A172 (cell line): Measurements from ENCODE around the gene IGHMBP2. TPM values are rescaled to one million over a fixed set of nuclear protein-coding genes. Genes with fewer than 3 reads are reported as not detected.
A peak's percentile ranks its signal among the peaks of the same experiment; 100 is the strongest.
"Not testable (repeated sequence)": the region's sequence is repeated elsewhere in the genome, so short reads cannot be mapped to it uniquely, and the experiment has no call there.

Experiments
- DNase-seq: peaks from one replicate; pipeline ENCODE4 v3.0.0-alpha.2; 2015; ENCODE audit warnings: low spot score
- total RNA-seq: library from RNA; depleted of rRNA; stranded (reverse); fragments of >200 nt; shearing (Covaris generic); gene quantifications from 2 replicates; pipeline ENCODE4 v1.2.3, GENCODE V29; 2014

IGHMBP2 gene
- total RNA-seq, 1 experiment from 2014 or later = 5.7 TPM

DNA sequence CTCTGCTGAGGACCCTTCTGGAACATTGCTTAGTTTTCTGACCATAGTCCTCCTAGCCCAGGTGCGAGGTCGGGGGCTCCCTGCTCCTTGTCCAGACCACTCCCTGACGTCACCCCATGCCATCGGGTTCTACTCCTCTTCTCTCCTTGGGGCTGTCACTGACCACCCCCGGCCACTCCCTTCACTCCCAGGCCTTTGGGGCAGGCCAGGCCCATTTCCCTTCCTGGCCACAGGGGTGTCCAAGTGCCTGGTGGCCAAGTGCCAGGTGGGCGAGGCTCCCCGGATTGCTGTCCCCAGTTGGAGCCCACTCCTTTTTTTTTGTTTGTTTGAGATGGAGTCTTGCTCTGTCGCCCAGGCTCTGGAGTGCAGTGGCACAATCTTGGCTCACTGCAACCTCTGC lies 57.6 kb downstream of the IGHMBP2 start:
- DNase-seq = no peak

DNA sequence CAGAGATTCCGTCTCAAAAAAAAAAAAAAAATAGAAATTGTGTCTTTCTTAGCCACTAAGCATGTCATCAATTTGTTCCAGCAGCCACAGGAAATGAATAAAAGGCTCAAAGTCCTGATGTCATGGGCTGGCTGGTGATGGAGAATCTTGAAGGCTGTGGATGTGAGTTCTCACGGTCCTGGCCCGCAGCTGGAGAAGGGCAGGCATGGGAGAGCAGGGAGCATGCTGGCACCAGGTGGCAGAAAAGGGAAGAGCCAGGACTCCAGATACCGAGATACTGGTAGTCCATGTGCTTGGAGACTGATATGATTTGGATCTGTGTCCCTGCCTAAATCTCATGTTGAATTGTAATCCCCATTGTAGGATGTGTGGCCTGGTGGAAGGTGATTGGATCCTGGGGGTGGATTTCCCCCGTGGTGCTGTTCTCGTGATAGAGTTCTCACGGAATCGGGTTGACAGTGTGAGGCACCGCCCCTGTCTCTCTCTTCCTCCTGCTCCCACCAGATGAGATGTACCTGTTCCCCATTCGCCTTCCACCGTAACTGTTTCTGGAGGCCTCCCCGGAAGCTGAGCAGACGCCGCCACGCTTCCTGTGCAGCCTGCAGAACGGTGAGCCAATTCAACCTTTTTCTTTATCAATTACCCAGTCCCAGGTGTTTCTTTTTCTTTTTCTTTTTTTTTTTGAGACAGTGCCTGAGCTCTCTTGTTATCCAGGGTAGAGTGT lies 59.0 kb downstream of the IGHMBP2 start:
- DNase-seq = no peak

DNA sequence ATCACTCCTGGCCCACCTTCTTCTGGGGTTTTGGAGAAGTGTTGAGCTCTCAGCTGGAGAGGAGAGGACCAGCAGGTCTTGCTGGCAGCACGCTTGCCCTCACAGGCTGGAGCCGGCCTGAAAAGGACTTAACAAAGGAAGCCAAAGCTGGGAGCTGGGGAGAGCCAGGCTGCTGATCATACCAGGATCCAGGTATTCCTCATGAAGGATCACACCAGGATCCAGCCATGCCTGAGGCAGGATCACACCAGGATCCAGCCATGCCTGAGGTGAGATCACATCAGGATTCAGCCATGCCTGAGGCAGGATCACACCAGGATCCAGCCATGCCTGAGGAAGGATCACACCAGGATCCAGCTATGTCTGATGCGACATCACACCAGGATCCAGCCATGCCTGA lies 60.1 kb downstream of the IGHMBP2 start:
- DNase-seq = no peak

DNA sequence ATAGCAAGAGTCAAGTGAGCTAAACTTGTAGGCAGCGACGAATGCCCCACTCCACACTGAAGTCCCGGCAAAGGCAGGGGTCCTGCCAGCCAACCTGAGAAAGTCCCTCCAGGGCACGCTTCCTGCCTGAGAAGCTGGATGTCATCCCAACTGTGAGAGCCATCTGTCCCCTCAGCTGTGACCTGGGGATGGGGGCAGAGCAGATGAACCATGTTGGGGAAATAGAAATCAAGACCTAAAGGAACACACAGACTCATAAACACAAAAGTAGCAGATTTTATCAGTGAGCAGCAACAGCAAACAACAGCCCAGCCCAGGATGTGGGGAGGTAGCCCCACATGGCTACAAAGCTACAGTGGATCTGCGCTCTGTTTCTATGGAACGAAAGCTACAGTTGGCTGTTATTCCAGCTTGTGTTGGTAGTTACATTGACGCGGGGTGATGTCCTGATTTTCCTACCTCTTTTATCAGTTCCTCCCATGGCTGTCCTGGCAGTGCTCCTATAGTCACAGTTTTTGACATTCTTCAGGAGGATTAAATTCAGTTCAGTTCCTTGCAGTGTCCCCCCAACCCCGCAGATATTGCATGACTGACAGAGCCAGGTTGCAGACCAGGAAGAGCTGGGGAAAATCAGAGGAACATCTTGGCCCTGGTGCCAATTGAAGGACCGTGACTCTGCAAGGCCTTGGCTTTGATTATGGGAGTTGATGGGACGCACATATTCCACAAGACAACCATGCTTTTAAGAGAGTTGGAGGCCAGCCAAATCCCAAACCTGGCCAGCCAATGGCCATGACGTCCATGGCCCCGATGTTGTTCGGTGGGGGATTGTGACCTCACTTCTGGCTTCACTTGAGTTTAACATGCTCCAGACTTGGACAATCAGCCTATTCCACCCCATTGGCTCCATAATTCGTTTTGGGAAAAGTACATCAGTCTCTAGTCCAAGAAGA lies 62.5 kb downstream of the IGHMBP2 start:
- no peak for DNase-seq

DNA sequence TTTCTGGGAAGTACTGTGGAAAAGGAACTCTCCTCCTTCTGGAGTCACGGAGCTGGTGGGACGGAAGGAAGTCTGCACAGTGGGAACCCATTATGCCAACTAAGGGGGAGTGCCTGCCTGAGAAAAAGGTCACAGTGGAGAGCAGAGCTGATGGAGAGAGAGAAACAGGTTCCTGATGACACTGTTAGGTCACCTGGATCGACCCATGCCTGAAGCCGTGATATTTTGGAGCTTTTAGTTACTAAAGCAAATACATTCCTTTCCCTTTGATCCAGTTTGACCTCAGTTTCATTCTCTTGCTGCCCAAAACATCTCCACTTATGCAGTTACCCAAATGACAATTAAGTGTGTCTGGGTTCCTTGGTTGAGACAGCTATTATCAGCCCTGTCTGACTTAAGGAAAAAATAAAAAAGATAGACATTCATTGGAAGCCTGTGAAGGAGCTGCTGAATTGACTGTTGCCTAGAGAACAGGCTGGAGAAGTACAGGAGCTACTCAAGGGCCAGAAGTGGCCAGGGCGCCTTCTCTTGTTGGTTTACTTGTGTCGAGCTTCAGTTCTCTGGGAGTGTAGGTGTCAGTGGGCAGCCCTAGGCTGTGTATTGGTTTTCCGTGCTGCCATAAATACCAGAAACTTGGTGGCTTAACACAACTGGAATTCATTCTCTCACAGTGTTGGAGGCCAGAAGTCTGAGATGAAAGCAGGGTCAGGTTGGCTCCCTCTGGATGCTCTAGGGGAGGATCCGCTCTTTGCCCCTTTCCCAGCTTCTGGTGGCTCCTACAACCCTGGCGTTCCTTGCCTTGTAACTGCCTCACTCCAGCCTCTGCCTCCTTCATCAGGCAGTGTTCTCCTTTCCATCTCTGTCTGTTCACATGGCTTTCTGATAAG lies 63.4 kb downstream of the IGHMBP2 start:
- DNase-seq = no peak

DNA sequence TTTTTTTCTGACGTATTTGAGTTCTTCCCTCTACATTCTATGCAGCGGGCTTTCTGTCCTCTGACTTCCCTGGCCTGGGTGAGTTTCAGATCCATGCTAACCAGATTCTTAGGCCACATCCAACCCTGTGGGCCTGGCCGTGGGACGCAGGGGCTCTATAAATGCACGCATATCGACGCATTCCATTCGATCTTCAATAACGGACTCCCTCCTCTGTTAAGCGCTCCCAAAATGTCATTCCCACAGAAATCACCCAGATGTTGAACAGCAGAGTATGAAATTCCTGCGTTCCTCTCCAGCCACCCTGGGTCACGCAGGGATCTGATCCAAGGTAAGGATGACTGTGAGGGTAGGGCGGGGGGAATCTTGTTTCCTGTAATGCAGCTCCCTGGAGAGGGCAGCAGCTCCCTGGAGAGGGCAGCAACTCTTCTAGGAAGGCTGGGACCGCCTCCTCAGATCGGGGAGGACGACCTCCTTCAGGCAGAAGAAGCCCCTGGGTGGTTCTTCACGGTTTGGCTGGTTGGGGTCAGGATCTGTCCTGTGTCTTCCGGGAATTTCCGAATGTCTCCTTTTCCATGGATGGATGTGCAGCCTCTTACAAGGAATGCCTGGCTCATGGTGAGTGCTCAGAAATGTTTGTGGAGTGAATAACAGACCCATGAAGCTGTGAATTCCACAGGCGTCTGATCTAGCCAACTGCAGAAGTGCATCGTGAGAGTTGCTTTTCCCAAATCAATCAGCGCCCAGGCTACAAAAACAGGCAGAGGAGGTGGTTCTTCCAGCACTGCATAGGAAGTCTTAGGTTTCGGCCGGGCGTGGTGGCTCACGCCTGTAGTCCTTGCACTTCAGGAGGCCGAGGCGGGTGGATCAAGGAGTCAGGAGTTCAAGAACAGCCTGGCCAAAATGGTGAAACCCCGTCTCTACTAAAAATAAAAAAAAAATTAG lies 64.9 kb downstream of the IGHMBP2 start:
- no peak for DNase-seq

DNA sequence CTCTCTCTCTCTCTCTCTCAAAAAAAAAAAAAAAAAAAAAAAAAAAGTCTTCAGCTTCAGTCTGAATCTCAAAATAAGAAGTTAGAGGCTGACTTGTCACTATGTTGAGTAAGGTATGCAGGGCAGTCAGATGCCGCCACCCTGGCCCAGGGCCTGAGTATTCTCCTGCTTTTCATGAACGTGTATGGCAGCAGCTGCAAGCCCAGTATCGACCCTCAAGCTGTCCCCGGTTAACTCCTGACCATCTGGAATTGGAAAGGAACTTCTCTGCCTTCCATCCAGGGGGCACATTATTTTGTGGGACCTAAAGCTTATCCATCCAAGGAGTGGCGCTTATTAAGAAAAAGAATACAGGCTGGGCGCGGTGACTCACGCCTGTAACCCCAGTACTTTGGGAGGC lies 65.7 kb downstream of the IGHMBP2 start:
- no peak for DNase-seq

DNA sequence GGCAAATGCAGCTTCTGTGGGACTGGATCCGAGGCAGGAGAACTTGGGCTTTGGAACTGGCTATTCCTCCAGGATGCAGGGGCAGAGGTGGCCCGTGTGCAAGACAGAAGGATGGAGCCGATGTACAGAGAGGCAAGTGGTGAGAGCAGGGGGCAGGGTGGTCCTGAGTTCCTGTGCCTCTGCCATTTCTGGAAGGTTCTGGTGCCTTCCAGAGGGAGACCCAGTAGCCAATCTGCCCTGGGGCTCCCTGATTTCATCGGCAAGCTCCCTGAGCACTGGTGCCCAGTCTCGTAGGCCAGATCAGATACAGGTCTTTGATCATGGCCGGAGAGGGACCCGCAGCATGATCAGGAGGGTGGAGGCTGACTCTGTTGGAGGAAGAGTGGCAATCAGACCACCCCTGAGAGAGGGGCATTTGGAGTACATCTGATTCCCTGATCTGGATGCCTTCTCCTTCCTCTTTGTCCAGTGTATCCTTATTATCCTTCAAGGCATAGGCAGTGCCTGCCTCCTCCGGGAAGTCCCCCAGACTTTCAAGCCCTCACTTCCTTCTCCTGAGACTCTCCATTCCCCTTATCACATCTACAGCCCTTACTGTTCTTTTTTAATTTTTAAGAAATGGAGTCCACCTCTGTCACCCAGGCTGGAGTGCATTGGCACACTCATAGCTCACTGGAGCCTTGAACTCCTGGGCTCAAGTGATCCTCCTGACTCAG lies 67.4 kb downstream of the IGHMBP2 start:
- DNase-seq = no peak

DNA sequence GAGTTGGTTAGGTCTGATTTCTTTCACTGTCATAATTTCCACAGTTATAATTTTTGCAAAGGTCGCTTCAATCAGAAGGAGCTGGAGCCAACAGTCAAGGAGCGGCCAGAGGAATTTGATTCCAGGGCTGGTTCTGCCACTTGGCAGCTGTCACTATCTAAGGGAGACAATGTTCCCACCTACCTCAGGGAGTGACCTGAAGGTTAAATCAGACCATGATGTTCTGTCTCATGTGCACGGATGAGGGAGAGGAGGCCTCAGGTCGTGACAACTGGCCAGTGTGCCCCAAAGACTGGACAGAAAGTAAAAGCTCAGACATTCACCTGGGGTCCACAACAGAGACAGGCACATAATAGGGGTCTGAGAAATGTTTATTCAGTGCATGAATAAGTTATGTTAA lies 69.5 kb downstream of the IGHMBP2 start:
- DNase-seq = no peak

DNA sequence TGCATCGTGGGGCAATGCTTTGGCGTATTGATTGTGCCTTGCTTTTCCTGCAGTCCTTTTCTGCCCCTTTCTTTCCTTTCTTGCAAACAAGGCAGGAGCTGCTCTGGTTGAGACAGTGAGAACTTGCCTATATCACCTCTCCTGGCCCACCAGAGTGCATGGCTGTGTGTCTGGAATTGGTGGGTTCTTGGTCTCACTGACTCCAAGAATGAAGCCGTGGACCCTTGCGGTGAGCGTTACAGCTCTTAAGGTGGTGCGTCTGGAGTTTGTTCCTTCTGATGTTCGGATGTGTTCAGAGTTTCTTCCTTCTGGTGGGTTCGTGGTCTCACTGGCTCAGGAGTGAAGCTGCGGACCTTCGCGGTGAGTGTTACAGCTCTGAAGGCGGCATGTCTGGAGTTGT lies 70.0 kb downstream of the IGHMBP2 start:
- DNase-seq = not testable (repeated sequence)

DNA sequence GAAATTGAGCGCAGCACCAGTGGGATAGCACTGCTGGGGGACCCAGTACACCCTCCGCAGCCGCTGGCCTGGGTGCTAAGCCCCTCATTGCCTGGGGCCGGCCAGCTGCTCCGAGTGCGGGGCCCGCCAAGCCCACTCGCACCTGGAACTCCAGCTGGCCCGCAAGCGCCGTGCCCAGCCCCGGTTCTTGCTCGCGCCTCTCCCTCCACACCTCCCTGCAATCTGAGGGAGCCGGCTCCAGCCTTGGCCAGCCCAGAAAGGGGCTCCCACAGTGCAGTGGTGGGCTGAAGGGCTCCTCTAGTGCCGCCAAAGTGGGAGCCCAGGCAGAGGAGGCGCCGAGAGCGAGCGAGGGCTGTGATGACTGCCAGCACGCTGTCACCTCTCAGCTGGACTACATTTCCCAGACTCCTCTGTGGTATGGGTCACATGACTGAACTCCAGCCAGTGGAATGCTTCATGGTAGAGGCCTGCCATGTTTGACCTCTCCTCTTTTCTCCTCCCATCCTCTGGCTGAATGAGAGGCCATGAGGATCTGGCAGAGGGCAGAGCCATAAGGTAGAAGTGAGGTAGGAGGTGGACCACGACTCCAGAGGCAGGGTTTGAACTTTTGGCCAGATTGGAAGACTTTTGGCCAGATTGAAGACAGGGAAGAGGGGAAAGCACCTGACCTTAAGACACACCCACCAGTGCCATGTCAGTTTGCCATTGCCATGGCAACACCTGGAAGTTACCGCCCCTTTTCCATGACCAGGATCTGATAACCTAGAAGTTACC lies 70.9 kb downstream of the IGHMBP2 start:
- DNase-seq = peak; percentile 42

DNA sequence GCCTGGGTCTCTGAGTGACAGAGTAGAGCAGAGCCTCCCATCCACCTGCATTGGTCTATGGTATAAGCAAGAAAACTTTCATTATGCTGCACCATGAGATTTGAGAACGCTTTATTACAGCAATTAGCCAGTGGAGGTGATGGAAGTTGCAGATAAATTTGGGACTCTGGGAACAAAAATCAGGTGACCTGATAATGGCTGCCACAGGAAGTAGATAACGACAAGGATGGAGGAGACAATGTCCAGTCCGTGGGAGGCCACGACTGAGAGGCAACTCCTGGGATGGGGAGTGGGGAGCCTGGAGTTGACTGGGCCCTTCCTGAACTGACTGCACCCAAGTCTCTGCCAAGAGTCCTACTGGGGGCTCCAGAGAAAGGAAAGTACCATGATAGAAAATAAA lies 72.4 kb downstream of the IGHMBP2 start:
- DNase-seq = no peak

DNA sequence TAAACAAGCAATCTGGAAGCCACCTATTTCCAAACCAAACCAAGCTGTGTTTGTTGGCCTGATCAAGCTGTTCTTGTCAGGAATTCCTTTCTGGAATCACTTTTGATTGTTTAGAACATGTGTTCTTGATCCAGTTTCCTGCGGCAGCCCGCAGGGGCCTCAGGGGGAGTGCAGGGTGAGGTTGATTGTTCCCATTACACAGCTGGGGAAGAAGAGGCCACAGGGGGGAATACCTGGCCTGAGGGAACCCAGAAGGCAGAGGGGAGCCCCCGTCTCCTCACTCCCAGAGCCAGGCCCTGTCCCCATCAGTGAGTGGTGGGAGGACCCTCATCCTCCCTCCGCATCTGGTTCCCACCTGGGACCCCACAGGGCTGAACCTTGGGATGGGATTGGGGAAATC lies 72.9 kb downstream of the IGHMBP2 start:
- DNase-seq = no peak

DNA sequence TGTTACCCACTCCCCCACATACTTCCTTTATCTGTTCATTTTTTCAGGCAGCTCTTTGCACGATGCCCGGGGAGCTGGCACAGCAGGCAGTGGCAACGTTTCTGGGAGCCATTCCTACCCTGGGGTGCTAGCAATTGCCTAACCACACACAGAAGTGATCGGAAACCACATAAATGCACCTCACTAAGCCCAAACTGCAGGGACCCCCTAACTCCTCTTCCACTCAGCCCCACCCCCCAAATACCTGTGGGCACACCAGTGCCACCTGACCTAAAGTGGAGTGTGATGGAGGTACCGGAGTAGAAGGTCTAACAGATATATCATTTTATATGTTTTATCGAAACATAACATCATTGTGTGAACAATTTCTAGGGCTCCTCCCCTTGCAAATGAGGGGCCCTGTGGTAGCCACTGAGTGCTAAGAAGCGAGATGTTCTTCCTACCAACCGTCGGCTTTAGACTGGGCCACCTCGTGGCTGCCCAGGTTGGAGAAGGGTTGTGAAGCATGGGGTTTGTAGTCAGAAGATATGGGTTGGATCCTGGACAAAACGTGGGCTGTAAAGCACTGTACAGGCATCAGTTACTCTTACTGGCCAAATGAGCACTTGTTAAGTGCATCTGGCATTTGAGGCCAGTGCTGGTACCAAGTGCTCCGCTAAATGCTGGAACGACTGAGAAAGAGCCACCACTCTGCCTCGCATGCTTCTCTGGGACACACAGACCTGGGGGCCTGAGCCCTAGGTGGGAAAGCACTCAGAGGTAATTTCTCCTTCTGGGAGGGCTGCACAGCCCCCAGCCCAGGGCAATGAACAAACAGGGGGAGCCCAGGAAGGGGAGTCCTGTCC lies 74.3 kb downstream of the IGHMBP2 start:
- DNase-seq = no peak

DNA sequence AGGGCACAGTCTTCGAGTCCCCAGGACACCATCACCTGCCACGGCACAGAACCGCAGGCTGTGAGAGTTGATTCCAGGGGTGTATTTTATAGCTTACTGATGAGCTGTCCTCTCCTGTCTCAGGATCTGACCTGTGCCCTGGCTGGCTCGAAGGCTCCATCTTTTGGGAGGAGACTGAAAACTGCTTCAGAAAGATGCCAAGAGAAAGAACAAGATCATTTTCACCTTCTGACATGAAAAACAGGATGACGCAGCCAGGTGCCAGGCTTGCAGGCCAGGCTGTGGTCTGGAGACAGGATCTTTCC lies 74.9 kb downstream of the IGHMBP2 start:
- no peak for DNase-seq

DNA sequence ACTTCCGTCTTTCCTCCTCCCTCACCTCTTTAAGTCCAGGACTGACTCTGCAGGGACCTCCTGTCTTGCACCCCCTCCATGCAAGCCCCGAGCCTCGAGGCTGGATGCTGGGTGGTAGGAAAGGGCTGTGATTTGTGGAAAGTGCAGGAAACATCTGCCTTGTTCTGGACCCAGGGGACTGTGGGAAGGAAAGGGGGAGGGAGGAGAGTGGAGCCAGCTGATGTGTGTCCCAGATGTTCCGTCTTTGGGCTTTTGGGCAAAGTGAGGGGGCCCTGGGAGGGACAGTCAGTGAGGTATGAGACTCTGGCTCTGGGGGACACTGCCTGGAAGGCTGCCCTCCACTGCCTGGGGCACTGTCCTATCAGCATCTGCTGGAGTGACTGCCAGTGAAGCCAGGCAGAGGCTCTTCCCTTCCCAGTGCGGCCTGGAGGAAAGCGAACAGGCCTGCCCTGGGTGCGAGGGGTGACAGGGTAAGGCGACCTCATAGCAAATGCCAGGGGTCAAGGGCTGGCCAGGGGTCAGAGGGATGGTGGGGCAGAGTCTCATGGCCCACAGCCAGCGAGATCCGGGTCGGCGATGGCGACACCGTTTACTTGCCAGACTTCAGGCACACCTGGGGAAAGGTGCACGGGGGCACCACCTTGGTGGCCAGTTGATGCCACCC lies 75.4 kb downstream of the IGHMBP2 start:
- DNase-seq = no peak

DNA sequence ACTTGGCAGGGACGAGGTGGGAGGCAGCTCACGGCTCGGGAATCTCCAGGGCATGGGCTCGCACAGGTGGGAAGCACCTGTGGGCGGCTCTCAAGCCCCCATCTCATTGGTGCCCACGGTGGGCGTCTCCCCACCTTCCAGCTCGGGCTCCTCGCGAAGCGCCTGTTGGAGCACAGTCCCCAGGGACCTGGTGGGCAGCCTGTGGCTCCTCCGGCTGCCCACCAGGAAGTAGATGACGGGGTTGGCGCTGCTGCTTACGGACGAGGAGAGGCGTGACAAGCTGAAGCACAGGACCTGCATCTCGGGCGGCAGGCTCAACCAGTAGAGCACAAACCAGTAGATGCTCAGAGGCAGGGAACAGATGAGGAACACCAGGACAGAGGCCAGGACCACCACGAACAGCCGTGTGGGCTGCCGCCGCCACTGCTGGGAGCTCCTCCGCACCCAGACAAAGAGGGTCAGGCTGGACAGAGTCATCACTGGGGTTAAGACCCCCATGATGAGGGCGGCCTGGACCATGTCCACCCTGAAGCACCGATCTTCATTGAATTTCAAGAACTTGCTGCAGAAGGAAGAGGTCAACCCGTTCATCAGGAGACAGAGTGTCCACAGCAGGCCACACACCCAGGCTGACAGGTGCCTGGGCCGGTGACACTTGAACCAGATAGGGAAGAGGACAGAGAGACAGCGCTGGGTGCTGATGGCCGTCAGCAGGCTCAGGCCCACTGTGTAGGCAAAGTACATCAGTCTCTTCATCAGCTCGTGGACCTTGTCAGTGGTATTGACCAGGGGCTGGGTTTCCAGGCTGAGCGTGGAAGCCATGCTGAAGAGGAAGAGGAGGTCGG lies 76.5 kb downstream of the IGHMBP2 start:
- no peak for DNase-seq
